Gastroesophageal sphincter (tissue), 3 donors: ENCODE results near the gene TENM3.

ENCODE experiments used
- POLR2A ChIP-seq, 2 donors: fragments of 450-650 bp; IDR thresholded peaks; one replicate each; pipeline ENCODE4 v1.6.1; 2017; ENCODE audit warnings: antibody characterized with exemption in 2 of 2, mild to moderate bottlenecking in 2 of 2, moderate library complexity in 1 of 2
- TF ChIP-seq, protein P1 (sequence below), 4 experiments: fragments of 200-600 bp in 2 of 4; fragments of 450-650 bp in 2 of 4; sonication (generic) in 1 of 4; IDR thresholded peaks; one replicate each; pipeline ENCODE4 v1.5.1; 2017 to 2019; ENCODE audit warnings: antibody characterized with exemption in 4 of 4, mild to moderate bottlenecking in 2 of 4, moderate library complexity in 2 of 4

DNA sequence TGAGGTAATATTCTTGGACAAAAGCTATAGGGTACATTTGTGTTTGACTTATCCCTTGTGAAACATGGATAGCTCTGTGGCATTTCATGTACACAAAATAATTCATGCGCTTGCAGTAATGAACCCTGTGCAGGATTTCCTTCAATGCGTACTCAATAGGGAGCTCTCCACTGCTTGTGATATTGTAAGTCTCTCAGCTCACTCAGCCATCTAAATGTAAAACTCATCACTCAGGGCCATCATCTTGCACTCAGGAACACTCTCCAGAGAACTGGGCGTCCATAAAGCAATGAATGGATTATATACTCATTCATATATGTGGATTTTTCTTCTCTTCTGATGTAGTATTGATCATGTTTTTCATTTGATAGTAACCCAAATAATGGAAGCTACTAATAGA lies 385.9 kb downstream of the TENM3 start:
- TF ChIP-seq, protein P1, sequence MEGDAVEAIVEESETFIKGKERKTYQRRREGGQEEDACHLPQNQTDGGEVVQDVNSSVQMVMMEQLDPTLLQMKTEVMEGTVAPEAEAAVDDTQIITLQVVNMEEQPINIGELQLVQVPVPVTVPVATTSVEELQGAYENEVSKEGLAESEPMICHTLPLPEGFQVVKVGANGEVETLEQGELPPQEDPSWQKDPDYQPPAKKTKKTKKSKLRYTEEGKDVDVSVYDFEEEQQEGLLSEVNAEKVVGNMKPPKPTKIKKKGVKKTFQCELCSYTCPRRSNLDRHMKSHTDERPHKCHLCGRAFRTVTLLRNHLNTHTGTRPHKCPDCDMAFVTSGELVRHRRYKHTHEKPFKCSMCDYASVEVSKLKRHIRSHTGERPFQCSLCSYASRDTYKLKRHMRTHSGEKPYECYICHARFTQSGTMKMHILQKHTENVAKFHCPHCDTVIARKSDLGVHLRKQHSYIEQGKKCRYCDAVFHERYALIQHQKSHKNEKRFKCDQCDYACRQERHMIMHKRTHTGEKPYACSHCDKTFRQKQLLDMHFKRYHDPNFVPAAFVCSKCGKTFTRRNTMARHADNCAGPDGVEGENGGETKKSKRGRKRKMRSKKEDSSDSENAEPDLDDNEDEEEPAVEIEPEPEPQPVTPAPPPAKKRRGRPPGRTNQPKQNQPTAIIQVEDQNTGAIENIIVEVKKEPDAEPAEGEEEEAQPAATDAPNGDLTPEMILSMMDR (IDR thresholded peaks at IDR 0.05) = no peak
- no peak for TF ChIP-seq POLR2A (IDR thresholded peaks at IDR 0.05)
